HCT116 (cell line): ENCODE results near the gene R3HDML. TPM values are rescaled to one million over a fixed set of nuclear protein-coding genes. Genes with fewer than 3 reads are reported as not detected.

ENCODE experiments used
- ATAC-seq: fragments of 200-7000 bp; cut with Tn5 transposase; 2 replicates; pipeline ENCODE4 v1.9.1; 2020; ENCODE audit warnings: mild to moderate bottlenecking, moderate library complexity
- BruUV-seq: library from RNA; stranded (reverse); fragments of 400-500 nt; replicated peaks from 2 replicates; lab custom pipeline; 2021; lab: Mats Ljungman, UMichigan
- CTCF ChIA-PET: fragments of 300-600 bp; sonication (Branson Sonifier 250); formaldehyde crosslinking; loops from one replicate; lab custom pipeline; 2021; ENCODE audit warnings: antibody characterized with exemption; lab: Charles Lee
- POLR2A ChIA-PET: fragments of 300-600, 350-600 bp; sonication (Branson Sonifier 250); formaldehyde crosslinking; loops from one replicate; lab custom pipeline; 2021; ENCODE audit warnings: antibody characterized with exemption; lab: Charles Lee
- RAD21 ChIA-PET, 2 experiments: fragments of 300-600 bp; sonication (Branson Sonifier 250); formaldehyde crosslinking; loops; one replicate each; lab custom pipeline; 2023; ENCODE audit warnings: low total read pairs in 2 of 2; ENCODE audit not compliant: uncharacterized antibody in 2 of 2, unreplicated experiment in 2 of 2, low non-redundant PET in 1 of 2; lab: Charles Lee
- DNase-seq: peaks from one replicate; pipeline ENCODE4 v3.0.0-alpha.2; 2010; ENCODE audit warnings: low read depth, low spot score
- H2AFZ ChIP-seq: fragments of 200-600 bp; shearing (Covaris generic), sonication (generic); 2 replicates; pipeline ENCODE4 v1.6.1; 2017; ENCODE audit warnings: low read depth, mixed run types, mixed read lengths, antibody characterized with exemption, low read length; ENCODE audit not compliant: poor library complexity, severe bottlenecking
- H3K27ac ChIP-seq: 2 replicates; pipeline ENCODE4 v1.5.1; 2012; ENCODE audit warnings: low read depth, low read length
- H3K27me3 ChIP-seq: fragments of 200-600 bp; sonication (generic); 2 replicates; pipeline ENCODE4 v1.6.1; 2016; ENCODE audit warnings: mixed run types, low read length, mixed read lengths; ENCODE audit not compliant: insufficient read depth
- H3K36me3 ChIP-seq, 2 experiments: fragments of 200-500 bp in 1 of 2; fragments of 200-600 bp in 1 of 2; sonication (Bioruptor generic) in 1 of 2; sonication (generic) in 1 of 2; 2 replicates each; pipeline versions ENCODE4 v1.5.1 to v1.6.1; 2014 to 2016; ENCODE audit warnings: low read length in 2 of 2, inconsistent platforms in 1 of 2, mixed read lengths in 1 of 2, mixed run types in 1 of 2; ENCODE audit not compliant: insufficient read depth in 2 of 2, control insufficient read depth in 1 of 2
- H3K4me1 ChIP-seq, 2 experiments: fragments of 200-600 bp in 1 of 2; sonication (generic) in 1 of 2; 2 replicates each; pipeline versions ENCODE4 v1.5.1 to v1.6.1; 2012 to 2017; ENCODE audit warnings: low read length in 2 of 2, inconsistent platforms in 1 of 2, mild to moderate bottlenecking in 1 of 2, mixed read lengths in 1 of 2, mixed run types in 1 of 2, moderate library complexity in 1 of 2; ENCODE audit not compliant: insufficient read depth in 2 of 2, control insufficient read depth in 1 of 2
- H3K4me2 ChIP-seq: fragments of 200-600 bp; sonication (generic); 2 replicates; pipeline ENCODE4 v1.6.1; 2017; ENCODE audit warnings: mixed run types, low read length, mixed read lengths
- H3K4me3 ChIP-seq, 2 experiments: fragments of 200-600 bp in 1 of 2; sonication (generic) in 1 of 2; replicated peaks in 1 of 2; 2 replicates each; pipeline ENCODE4 v1.5.1; 2011 to 2016; ENCODE audit warnings: low read length in 2 of 2, control low read depth in 1 of 2, low read depth in 1 of 2, mild to moderate bottlenecking in 1 of 2, mixed read lengths in 1 of 2, mixed run types in 1 of 2
- H3K79me2 ChIP-seq: fragments of 200-600 bp; sonication (generic); 2 replicates; pipeline ENCODE4 v1.6.1; 2017; ENCODE audit warnings: mild to moderate bottlenecking, mixed run types, low read length, moderate library complexity, mixed read lengths; ENCODE audit not compliant: insufficient read depth
- H3K9ac ChIP-seq: fragments of 200-600 bp; sonication (generic); 2 replicates; pipeline ENCODE4 v1.6.1; 2016; ENCODE audit warnings: low read length, mixed read lengths
- H3K9me2 ChIP-seq: fragments of 200-600 bp; sonication (generic), shearing (Covaris generic); 2 replicates; pipeline ENCODE4 v1.6.1; 2017; ENCODE audit warnings: mixed run types, mild to moderate bottlenecking, moderate library complexity; ENCODE audit not compliant: insufficient read depth
- H3K9me3 ChIP-seq, 2 experiments: fragments of 200-500 bp in 1 of 2; fragments of 200-600 bp in 1 of 2; sonication (Bioruptor generic) in 1 of 2; sonication (generic) in 1 of 2; 2 replicates each; pipeline ENCODE4 v1.6.1; 2014 to 2017; ENCODE audit warnings: low read length in 2 of 2, mixed read lengths in 2 of 2, inconsistent platforms in 1 of 2, low read depth in 1 of 2, mild to moderate bottlenecking in 1 of 2, mixed run types in 1 of 2, moderate library complexity in 1 of 2; ENCODE audit not compliant: control insufficient read depth in 1 of 2, insufficient read depth in 1 of 2
- H4K20me1 ChIP-seq: fragments of 200-600 bp; sonication (generic), shearing (Covaris generic); 2 replicates; pipeline ENCODE4 v1.6.1; 2017; ENCODE audit warnings: mixed run types, mild to moderate bottlenecking, moderate library complexity; ENCODE audit not compliant: insufficient read depth
- ATF3 ChIP-seq: IDR thresholded peaks from 2 replicates; pipeline ENCODE4 v1.6.1; 2012
- CBX3 ChIP-seq: IDR thresholded peaks from 2 replicates; pipeline ENCODE4 v1.6.1; 2012; ENCODE audit warnings: low read depth
- CTCF ChIP-seq, 3 experiments: fragments of 200-600 bp in 1 of 3; sonication (generic) in 1 of 3; IDR thresholded peaks in 2 of 3; conservative IDR thresholded peaks in 1 of 3; 2 replicates each; pipeline ENCODE4 v1.5.1; 2012 to 2017; ENCODE audit warnings: low read depth in 2 of 3, low read length in 2 of 3, antibody characterized with exemption in 1 of 3, borderline replicate concordance in 1 of 3, control low read depth in 1 of 3, mild to moderate bottlenecking in 1 of 3, mixed read lengths in 1 of 3, mixed run types in 1 of 3, moderate library complexity in 1 of 3; ENCODE audit not compliant: insufficient read depth in 1 of 3
- EGR1 ChIP-seq: IDR thresholded peaks from 2 replicates; pipeline ENCODE4 v1.6.1; 2012; ENCODE audit warnings: low read depth
- ELF1 ChIP-seq: IDR thresholded peaks from 2 replicates; pipeline ENCODE4 v1.6.1; 2012; ENCODE audit warnings: low read depth, borderline replicate concordance
- EZH2 ChIP-seq: fragments of 200-600 bp; sonication (generic); IDR thresholded peaks from 2 replicates; pipeline ENCODE4 v1.6.1; 2017; ENCODE audit warnings: antibody characterized with exemption, mixed run types
- EZH2phosphoT487 ChIP-seq: fragments of 200-600 bp; IDR thresholded peaks from 2 replicates; pipeline ENCODE4 v1.6.1; 2018; ENCODE audit warnings: antibody characterized with exemption, borderline replicate concordance
- POLR2AphosphoS5 ChIP-seq: IDR thresholded peaks from 2 replicates; pipeline ENCODE4 v1.6.1; 2011; ENCODE audit warnings: mild to moderate bottlenecking, low read depth, low read length, moderate library complexity
- RAD21 ChIP-seq: IDR thresholded peaks from 2 replicates; pipeline ENCODE4 v1.6.1; 2012; ENCODE audit warnings: low read depth, mild to moderate bottlenecking
- SIN3A ChIP-seq: IDR thresholded peaks from 2 replicates; pipeline ENCODE4 v1.6.1; 2012; ENCODE audit warnings: low read depth
- SP1 ChIP-seq: IDR thresholded peaks from 2 replicates; pipeline ENCODE4 v1.6.1; 2012; ENCODE audit warnings: low read depth
- SRF ChIP-seq: IDR thresholded peaks from 2 replicates; pipeline ENCODE4 v1.6.1; 2012; ENCODE audit warnings: low read depth
- TCF7L2 ChIP-seq: IDR thresholded peaks from 2 replicates; pipeline ENCODE4 v1.7.0; 2011; ENCODE audit warnings: borderline replicate concordance, inconsistent platforms; ENCODE audit not compliant: insufficient read depth, insufficient read length; ENCODE audit errors: extremely low read depth
- YY1 ChIP-seq: IDR thresholded peaks from 2 replicates; pipeline ENCODE4 v1.6.1; 2011; ENCODE audit warnings: low read length, low read depth, moderate library complexity, mild to moderate bottlenecking; ENCODE audit not compliant: insufficient replicate concordance; ENCODE audit errors: extremely low read depth
- ZFX ChIP-seq: fragments of 450-650 bp; IDR thresholded peaks from 2 replicates; pipeline ENCODE4 v1.6.1; 2017
- ZNF274 ChIP-seq: fragments of 200-500 bp; sonication (Bioruptor generic); IDR thresholded peaks from 2 replicates; pipeline ENCODE4 v1.6.1; 2014; ENCODE audit warnings: mild to moderate bottlenecking, low read depth, low read length, inconsistent platforms
- intact Hi-C: fragments of 100-400 bp; cut with micrococcal nuclease; formaldehyde crosslinking; loops from 2 replicates; pipeline ENCODE4 v1.10.0; 2022
- total RNA-seq: library from RNA; stranded (reverse); gene quantifications from one replicate; pipeline ENCODE4 v1.2.1, GENCODE V29; 2021; ENCODE audit not compliant: unreplicated experiment
- TF ChIP-seq, protein P1 (sequence below): IDR thresholded peaks from 2 replicates; pipeline ENCODE4 v1.6.1; 2012

The R3HDML gene
- total RNA-seq, 1 experiment from 2014 or later, result not detected

DNA sequence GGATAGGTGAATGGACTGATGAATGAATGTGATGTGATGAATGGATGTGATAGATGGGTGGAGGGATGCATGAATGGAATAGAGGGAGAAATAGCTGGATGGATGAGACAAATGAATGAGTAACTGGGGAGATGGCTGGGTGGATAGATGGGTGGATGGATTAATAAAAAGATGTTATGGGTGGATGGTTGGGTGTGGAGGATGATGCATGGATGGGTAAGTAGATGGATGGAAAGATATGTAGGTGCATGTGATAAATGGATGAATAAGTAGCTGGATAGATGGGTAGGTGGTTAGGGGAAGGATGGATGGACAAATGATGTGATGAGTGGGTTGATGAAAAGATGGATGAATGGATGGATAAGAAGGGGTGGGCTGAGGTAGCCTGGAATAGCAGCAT is 23.4 kb downstream of the R3HDML start:
- ChIA-PET CTCF (no interaction called here), POLR2A (no interaction called here), RAD21 (no interaction called here)
- no peaks in the 10 kb centered on the region for H3K9me3 ChIP-seq
- intact Hi-C loops, result no loop called here
- no peak overlapping the region for H3K4me2 ChIP-seq
- DNase-seq, result no peak
- H3K27me3 ChIP-seq, result no peaks in the 10 kb centered on the region
- no TSS peak for BruUV-seq
- peaks cover 0 to 4% of the 10 kb centered on the region in 2 experiments; a peak in 2 of 4 replicates for H3K4me1 ChIP-seq
- H3K36me3 ChIP-seq, result no peaks in the 10 kb centered on the region
- H3K27ac ChIP-seq, result no peak overlapping the region
- no peak for ATAC-seq
- H3K79me2 ChIP-seq, result no peaks in the 10 kb centered on the region
- no peak overlapping the region for H3K4me3 ChIP-seq
- H3K9me2 ChIP-seq, result no peaks in the 10 kb centered on the region
- H4K20me1 ChIP-seq, result no peaks in the 10 kb centered on the region
- H3K9ac ChIP-seq, result no peak overlapping the region
- TF ChIP-seq SP1, result no peak
- H2AFZ ChIP-seq, result no peak overlapping the region

DNA sequence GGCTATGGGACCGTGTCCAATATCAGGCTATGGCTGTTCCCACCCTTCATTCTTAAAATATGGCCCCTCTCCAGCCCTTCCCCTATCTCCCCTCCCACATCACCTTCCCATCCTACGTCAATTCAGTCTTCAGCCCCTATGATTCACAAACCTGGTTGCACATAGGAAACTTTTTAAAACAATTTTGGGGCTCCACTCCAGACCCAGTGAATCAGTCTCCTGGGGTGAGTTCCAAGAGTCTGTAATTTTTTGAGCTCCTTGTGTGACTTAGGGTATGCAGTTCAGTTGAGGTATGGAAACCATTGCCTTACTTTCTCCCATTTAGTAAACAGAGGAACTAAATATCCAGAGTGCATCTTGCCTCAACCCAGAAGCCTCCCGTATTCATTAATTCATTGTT is 24.2 kb downstream of the R3HDML start:
- no peaks in the 10 kb centered on the region; a peak in 1 of 4 replicates for H3K4me1 ChIP-seq
- no peaks in the 10 kb centered on the region for H3K9me3 ChIP-seq
- no peak overlapping the region for H3K27ac ChIP-seq
- H3K36me3 ChIP-seq, result no peaks in the 10 kb centered on the region
- H3K27me3 ChIP-seq, result no peaks in the 10 kb centered on the region
- ChIA-PET CTCF (no interaction called here), POLR2A (no interaction called here), RAD21 (no interaction called here)
- BruUV-seq, result no TSS peak
- H3K9me2 ChIP-seq, result no peaks in the 10 kb centered on the region
- H3K79me2 ChIP-seq, result no peaks in the 10 kb centered on the region
- H3K4me3 ChIP-seq, result no peak overlapping the region
- ATAC-seq, result no peak
- H3K9ac ChIP-seq, result no peak overlapping the region
- no peak for TF ChIP-seq SP1
- TF ChIP-seq EZH2, result no peak
- no peak for TF ChIP-seq EZH2phosphoT487
- TF ChIP-seq ZFX, result no peak
- TF ChIP-seq ELF1, result no peak
- TF ChIP-seq YY1, result no peak
- TF ChIP-seq SIN3A, result no peak
- no peak for TF ChIP-seq ZNF274
- TF ChIP-seq EGR1, result no peak
- TF ChIP-seq CTCF (IDR thresholded peaks at IDR 0.05 in 2 of 3, conservative IDR thresholded peaks at IDR 0.05 in 1 of 3; ENCODE audit: borderline replicate concordance in 1 of 3, insufficient read depth in 1 of 3, low read depth in 2 of 3, low read length in 2 of 3), result no peak
- TF ChIP-seq SRF, result no peak
- TF ChIP-seq CBX3, result no peak
- TF ChIP-seq ATF3, result no peak
- TF ChIP-seq, protein P1, sequence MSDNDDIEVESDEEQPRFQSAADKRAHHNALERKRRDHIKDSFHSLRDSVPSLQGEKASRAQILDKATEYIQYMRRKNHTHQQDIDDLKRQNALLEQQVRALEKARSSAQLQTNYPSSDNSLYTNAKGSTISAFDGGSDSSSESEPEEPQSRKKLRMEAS, result no peak
- no peak for TF ChIP-seq TCF7L2
- no peak for TF ChIP-seq RAD21
- no peak for TF ChIP-seq POLR2AphosphoS5
- H4K20me1 ChIP-seq, result no peaks in the 10 kb centered on the region
- intact Hi-C loops, result no loop called here
- no peak overlapping the region for H3K4me2 ChIP-seq
- DNase-seq, result no peak
- H2AFZ ChIP-seq, result no peak overlapping the region
